Tibial nerve (tissue), 4 donors: ENCODE results near the gene HIPK2. TPM values are rescaled to one million over a fixed set of nuclear protein-coding genes. Genes with fewer than 3 reads are reported as not detected.

ENCODE experiments used
- DNase-seq, 2 donors: peaks; one replicate each; pipeline ENCODE4 v3.0.0-alpha.2; 2019; ENCODE audit warnings: low spot score in 2 of 2
- H3K27ac ChIP-seq, 4 donors: fragments of 200-600 bp; sonication (generic) in 3 of 4; one replicate each; pipeline ENCODE4 v1.5.1; 2017 to 2019; ENCODE audit warnings: mild to moderate bottlenecking in 1 of 4
- H3K27me3 ChIP-seq, 2 donors: fragments of 200-600 bp; sonication (generic) in 1 of 2; one replicate each; pipeline versions ENCODE4 v1.5.1 to v1.6.0; 2017 to 2019
- H3K36me3 ChIP-seq, 3 donors: fragments of 200-600 bp; sonication (generic); one replicate each; pipeline ENCODE4 v1.5.1; 2018 to 2019
- H3K4me1 ChIP-seq, 4 donors: fragments of 200-600 bp; sonication (generic) in 3 of 4; one replicate each; pipeline ENCODE4 v1.5.1; 2017 to 2019
- H3K4me3 ChIP-seq, 4 donors: fragments of 200-600 bp; sonication (generic) in 3 of 4; one replicate each; pipeline ENCODE4 v1.5.1; 2017 to 2019; ENCODE audit warnings: mild to moderate bottlenecking in 1 of 4, moderate library complexity in 1 of 4
- H3K9me3 ChIP-seq, 4 donors: fragments of 200-600 bp; sonication (generic) in 3 of 4; one replicate each; pipeline ENCODE4 v1.5.1; 2017 to 2019
- CTCF ChIP-seq, 5 experiments: fragments of 200-600 bp in 3 of 5; fragments of 450-650 bp in 2 of 5; sonication (generic) in 3 of 5; IDR thresholded peaks; one replicate each; pipeline ENCODE4 v1.5.1; 2016 to 2019; ENCODE audit warnings: antibody characterized with exemption in 5 of 5, mild to moderate bottlenecking in 3 of 5, moderate library complexity in 2 of 5
- EP300 ChIP-seq, 2 donors: sonication (generic); formaldehyde crosslinking; IDR thresholded peaks; one replicate each; pipeline ENCODE4 v1.6.1; 2017; ENCODE audit warnings: antibody characterized with exemption in 2 of 2, mild to moderate bottlenecking in 1 of 2
- POLR2A ChIP-seq, 2 donors: fragments of 450-650 bp; IDR thresholded peaks; one replicate each; pipeline ENCODE4 v1.6.1; 2017; ENCODE audit warnings: antibody characterized with exemption in 2 of 2, mild to moderate bottlenecking in 2 of 2, moderate library complexity in 2 of 2
- WGBS, 2 donors: methylation state at CpG; one replicate each; pipeline ENCODE4 v1.1.5; 2018; 5-methylcytosine and 5-hydroxymethylcytosine counted together
- total RNA-seq, 4 donors: library from RNA; depleted of rRNA; stranded (reverse); fragments of >200 nt; gene quantifications; one replicate each; pipeline ENCODE4 v1.1.0, GENCODE V29; 2016

The HIPK2 gene
- total RNA-seq, 4 donors from 2014 or later, result 24.9 to 41.1 (median 29.7) TPM

GRCh38 chr7:139566736-139567646 lies 210.8 kb downstream of the HIPK2 start:
- peaks cover 0 to 38% (median 0%) of the 10 kb centered on the region in 3 donors for H3K36me3 ChIP-seq
- H3K9me3 ChIP-seq, result no peaks in the 10 kb centered on the region
- H3K27ac ChIP-seq, result no peak overlapping the region
- TF ChIP-seq CTCF (IDR thresholded peaks at IDR 0.05), result no peak
- TF ChIP-seq EP300 (IDR thresholded peaks at IDR 0.05), result no peak
- no peak for TF ChIP-seq POLR2A (IDR thresholded peaks at IDR 0.05)
- H3K4me1 ChIP-seq, result no peaks in the 10 kb centered on the region
- no peak overlapping the region for H3K4me3 ChIP-seq
- no peak for DNase-seq
- no peaks in the 10 kb centered on the region for H3K27me3 ChIP-seq
- WGBS, 2 donors, result 84 to 88% methylated on average over 15 of the region's 15 CpGs

- H3K36me3 ChIP-seq, result peaks cover 0 to 31% (median 0%) of the 10 kb centered on the region in 3 donors
- no peak overlapping the region for H3K4me3 ChIP-seq
- no peaks in the 10 kb centered on the region for H3K4me1 ChIP-seq
- no peak for TF ChIP-seq POLR2A (IDR thresholded peaks at IDR 0.05)
- TF ChIP-seq EP300 (IDR thresholded peaks at IDR 0.05), result no peak
- TF ChIP-seq CTCF (IDR thresholded peaks at IDR 0.05), result no peak
- H3K9me3 ChIP-seq, result no peaks in the 10 kb centered on the region
- no peaks in the 10 kb centered on the region for H3K27me3 ChIP-seq
- H3K27ac ChIP-seq, result no peak overlapping the region
- 87 to 88% methylated on average over 6 of the region's 6 CpGs for WGBS, 2 donors
- no peak for DNase-seq
Measured at GRCh38 chr7:139566075-139566474, 211.7 kb downstream of the HIPK2 start.

GRCh38 chr7:139563856-139564255 lies 213.9 kb downstream of the HIPK2 start:
- DNase-seq, result no peak
- no peaks in the 10 kb centered on the region for H3K9me3 ChIP-seq

GRCh38 chr7:139562961-139563565 lies 214.7 kb downstream of the HIPK2 start:
- Histone ChIP-seq H3K4me1 (no peaks in the 10 kb centered on the region), H3K27me3 (no peaks in the 10 kb centered on the region), H3K9me3 (no peaks in the 10 kb centered on the region), H3K36me3 (peaks cover 0 to 18% (median 0%) of the 10 kb centered on the region in 3 donors), H3K4me3 (no peak overlapping the region), H3K27ac (no peak overlapping the region)
- DNase-seq, result no peak
- TF ChIP-seq CTCF (IDR thresholded peaks at IDR 0.05), result no peak
- 78 to 79% methylated on average over 13 of the region's 13 CpGs for WGBS, 2 donors

More at GRCh38 chr7:139563856-139564255, 213.9 kb downstream of the HIPK2 start:
- peaks cover 0 to 26% (median 0%) of the 10 kb centered on the region in 3 donors for H3K36me3 ChIP-seq
- WGBS, 2 donors, result 97% methylated on average over 5 of the region's 5 CpGs
- H3K4me3 ChIP-seq, result no peak overlapping the region
- no peak overlapping the region for H3K27ac ChIP-seq
- no peaks in the 10 kb centered on the region for H3K4me1 ChIP-seq
- no peaks in the 10 kb centered on the region for H3K27me3 ChIP-seq
- no peak for TF ChIP-seq POLR2A (IDR thresholded peaks at IDR 0.05)
- TF ChIP-seq EP300 (IDR thresholded peaks at IDR 0.05), result no peak
- no peak for TF ChIP-seq CTCF (IDR thresholded peaks at IDR 0.05)

GRCh38 chr7:139562491-139562890 lies 215.3 kb downstream of the HIPK2 start:
- DNase-seq, result no peak
- no peak overlapping the region for H3K4me3 ChIP-seq
- H3K36me3 ChIP-seq, result peaks cover 0 to 13% (median 0%) of the 10 kb centered on the region in 3 donors
- no peaks in the 10 kb centered on the region for H3K27me3 ChIP-seq
- WGBS, 2 donors, result 91 to 93% methylated on average over 12 of the region's 12 CpGs
- H3K4me1 ChIP-seq, result no peaks in the 10 kb centered on the region
- H3K27ac ChIP-seq, result no peak overlapping the region
- no peaks in the 10 kb centered on the region for H3K9me3 ChIP-seq
- TF ChIP-seq CTCF (IDR thresholded peaks at IDR 0.05) (no peak), EP300 (IDR thresholded peaks at IDR 0.05) (no peak), POLR2A (IDR thresholded peaks at IDR 0.05) (no peak)
